WERI-Rb-1 (cell line): ENCODE data around the gene ZIK1.

Experiments used
- DNase-seq: peaks from one replicate; pipeline ENCODE4 v3.0.0-alpha.2; 2020
- H3K27ac ChIP-seq: fragments of 250-450 bp; sonication (Bioruptor Pico); 2 replicates; pipeline ENCODE4 v1.5.1; 2020; ENCODE audit warnings: mild to moderate bottlenecking, moderate library complexity
- H3K27me3 ChIP-seq: fragments of 250-450 bp; sonication (Bioruptor Pico); 2 replicates; pipeline ENCODE4 v1.5.1; 2021; ENCODE audit warnings: mild to moderate bottlenecking, low read depth, moderate library complexity; ENCODE audit not compliant: insufficient read depth, severe bottlenecking
- H3K36me3 ChIP-seq: fragments of 250-450 bp; sonication (Bioruptor Pico); 2 replicates; pipeline ENCODE4 v1.5.1; 2020; ENCODE audit warnings: mild to moderate bottlenecking, moderate library complexity
- H3K4me3 ChIP-seq: 2 replicates; pipeline ENCODE4 v1.5.1; 2011; ENCODE audit warnings: low read depth, mild to moderate bottlenecking, control low read depth, low read length
- H3K9me3 ChIP-seq: fragments of 250-450 bp; sonication (Bioruptor Pico); 2 replicates; pipeline ENCODE4 v1.5.1; 2021; ENCODE audit warnings: mild to moderate bottlenecking, moderate library complexity; ENCODE audit not compliant: severe bottlenecking
- CTCF ChIP-seq: IDR thresholded peaks from 2 replicates; pipeline ENCODE4 v1.5.1; 2011; ENCODE audit warnings: low read depth, mild to moderate bottlenecking, control low read depth, inconsistent platforms, low read length

The ZIK1 gene

GRCh38 chr19:57583521-57584416 lies at the start of gene ZIK1:
Gene ZIK1 (plus strand): TSS chr19:57584145. CDS start chr19:57584357, 212 bp downstream.
- peak; percentile 97 for DNase-seq
- Histone ChIP-seq H3K27me3 (no peaks in the 10 kb centered on the region), H3K36me3 (peaks cover 44% of the 10 kb centered on the region), H3K9me3 (peaks cover 5% of the 10 kb centered on the region), H3K27ac (peak within 1 kb of the TSS; percentile 92), H3K4me3 (peak within 1 kb of the TSS; percentile 98)
- peak; percentile 27 for TF ChIP-seq CTCF

GRCh38 chr19:57537953-57538547 lies 45.9 kb upstream of the ZIK1 start:
- Histone ChIP-seq H3K27ac (no peak overlapping the region), H3K9me3 (peaks cover 18% of the 10 kb centered on the region), H3K27me3 (no peaks in the 10 kb centered on the region), H3K36me3 (peaks cover 74% of the 10 kb centered on the region), H3K4me3 (no peak overlapping the region)
- no peak for TF ChIP-seq CTCF
- DNase-seq: no peak

- DNase-seq: no peak
- TF ChIP-seq CTCF: no peak
- Histone ChIP-seq H3K27me3 (no peaks in the 10 kb centered on the region), H3K9me3 (no peaks in the 10 kb centered on the region), H3K27ac (no peak overlapping the region), H3K36me3 (peaks cover 71% of the 10 kb centered on the region), H3K4me3 (no peak overlapping the region)
Observed at GRCh38 chr19:57546513-57546912, 37.4 kb upstream of the ZIK1 start.

GRCh38 chr19:57552432-57552831 lies 31.5 kb upstream of the ZIK1 start:
- DNase-seq: no peak
- 0 out of 2 replicates have a peak, but pooled peaks have one; percentile 2 for TF ChIP-seq CTCF
- Histone ChIP-seq H3K36me3 (peaks cover 52% of the 10 kb centered on the region), H3K27me3 (no peaks in the 10 kb centered on the region), H3K27ac (no peak overlapping the region), H3K4me3 (no peak overlapping the region), H3K9me3 (no peaks in the 10 kb centered on the region)

GRCh38 chr19:57557659-57558058 lies 26.3 kb upstream of the ZIK1 start:
- Histone ChIP-seq H3K36me3 (peaks cover 24% of the 10 kb centered on the region), H3K27me3 (no peaks in the 10 kb centered on the region), H3K27ac (no peak overlapping the region), H3K4me3 (no peak overlapping the region), H3K9me3 (peaks cover 5% of the 10 kb centered on the region)
- no peak for TF ChIP-seq CTCF
- DNase-seq: no peak
